Sigmoid colon (tissue), 4 donors: ENCODE measurements around the gene DAPK2.

ENCODE experiments used
- EP300 ChIP-seq, 4 donors: sonication (generic); formaldehyde crosslinking; IDR thresholded peaks; one replicate each; pipeline ENCODE4 v1.6.1; 2017; ENCODE audit warnings: antibody characterized with exemption in 4 of 4
- POLR2A ChIP-seq, 2 donors: fragments of 450-650 bp; IDR thresholded peaks; one replicate each; pipeline ENCODE4 v1.6.1; 2016; ENCODE audit warnings: antibody characterized with exemption in 2 of 2, mild to moderate bottlenecking in 2 of 2, moderate library complexity in 2 of 2
- POLR2AphosphoS5 ChIP-seq, 4 donors: sonication (generic); formaldehyde crosslinking; IDR thresholded peaks; one replicate each; pipeline ENCODE4 v1.6.1; 2017; ENCODE audit warnings: antibody characterized with exemption in 4 of 4
- TF ChIP-seq, protein P1 (sequence below), 4 experiments: fragments of 450-650 bp in 3 of 4; fragments of 200-600 bp in 1 of 4; IDR thresholded peaks; one replicate each; pipeline ENCODE4 v1.5.1; 2016 to 2019; ENCODE audit warnings: antibody characterized with exemption in 4 of 4, mild to moderate bottlenecking in 3 of 4, moderate library complexity in 2 of 4

DNA sequence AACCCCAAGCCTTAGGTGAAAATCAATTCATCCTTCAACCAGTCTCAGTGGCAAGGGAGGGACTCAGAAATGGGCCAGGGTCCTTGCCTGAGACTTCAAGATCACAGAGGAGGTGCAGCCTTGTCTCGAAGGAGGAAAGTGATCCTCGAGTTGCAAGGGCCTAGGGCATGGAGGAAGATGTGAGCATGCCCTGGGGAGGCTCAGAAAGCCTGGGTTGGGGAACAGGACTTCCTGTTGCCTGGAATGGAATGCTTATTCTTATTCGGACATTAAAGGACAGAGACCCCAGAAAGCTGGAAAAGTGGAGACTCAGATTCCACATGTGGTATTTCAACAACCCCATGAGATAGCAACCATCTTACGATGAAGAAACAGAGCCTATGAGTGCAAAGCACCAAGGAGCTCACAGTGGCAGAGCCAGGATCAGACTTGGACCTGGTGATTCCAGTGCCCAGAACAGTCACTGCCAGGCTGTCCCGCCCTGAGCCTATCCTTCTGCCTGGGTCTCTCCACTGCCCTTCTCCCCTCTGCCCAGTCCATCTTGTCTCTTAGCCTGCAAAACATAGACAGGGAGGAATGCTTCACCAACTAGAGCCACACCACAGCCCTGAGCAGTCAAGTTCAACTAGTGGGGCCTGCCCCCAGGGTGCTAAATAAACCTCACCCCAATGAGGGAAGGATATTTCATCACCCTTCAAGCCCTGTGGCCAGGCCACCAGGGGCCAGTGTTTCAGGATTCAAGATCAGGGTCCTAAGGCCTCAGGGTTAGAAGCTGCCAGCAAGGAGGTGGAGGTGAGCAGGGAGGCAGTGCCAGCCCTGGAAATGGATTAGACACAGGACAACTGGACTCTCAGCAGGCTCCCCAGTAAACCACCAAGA lies 21.9 kb downstream of the DAPK2 start:
- no peak for TF ChIP-seq EP300 (IDR thresholded peaks at IDR 0.05)
- no peak for TF ChIP-seq POLR2A (IDR thresholded peaks at IDR 0.05)
- TF ChIP-seq, protein P1, sequence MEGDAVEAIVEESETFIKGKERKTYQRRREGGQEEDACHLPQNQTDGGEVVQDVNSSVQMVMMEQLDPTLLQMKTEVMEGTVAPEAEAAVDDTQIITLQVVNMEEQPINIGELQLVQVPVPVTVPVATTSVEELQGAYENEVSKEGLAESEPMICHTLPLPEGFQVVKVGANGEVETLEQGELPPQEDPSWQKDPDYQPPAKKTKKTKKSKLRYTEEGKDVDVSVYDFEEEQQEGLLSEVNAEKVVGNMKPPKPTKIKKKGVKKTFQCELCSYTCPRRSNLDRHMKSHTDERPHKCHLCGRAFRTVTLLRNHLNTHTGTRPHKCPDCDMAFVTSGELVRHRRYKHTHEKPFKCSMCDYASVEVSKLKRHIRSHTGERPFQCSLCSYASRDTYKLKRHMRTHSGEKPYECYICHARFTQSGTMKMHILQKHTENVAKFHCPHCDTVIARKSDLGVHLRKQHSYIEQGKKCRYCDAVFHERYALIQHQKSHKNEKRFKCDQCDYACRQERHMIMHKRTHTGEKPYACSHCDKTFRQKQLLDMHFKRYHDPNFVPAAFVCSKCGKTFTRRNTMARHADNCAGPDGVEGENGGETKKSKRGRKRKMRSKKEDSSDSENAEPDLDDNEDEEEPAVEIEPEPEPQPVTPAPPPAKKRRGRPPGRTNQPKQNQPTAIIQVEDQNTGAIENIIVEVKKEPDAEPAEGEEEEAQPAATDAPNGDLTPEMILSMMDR (IDR thresholded peaks at IDR 0.05), result no peak
- no peak for TF ChIP-seq POLR2AphosphoS5 (IDR thresholded peaks at IDR 0.05)
